PC-3 (cell line): Measurements from ENCODE around the gene SCO2.

Experiments
- CTCF ChIP-seq: fragments of 300-600 bp; sonication (generic); conservative IDR thresholded peaks from 2 replicates; pipeline ENCODE4 v1.5.1; 2017; ENCODE audit warnings: antibody characterized with exemption, low read depth, mild to moderate bottlenecking, low read length
- EZH2 ChIP-seq: fragments of 300-600 bp; sonication (generic); IDR thresholded peaks from one replicate; pipeline ENCODE4 v1.6.1; 2017; ENCODE audit warnings: antibody characterized with exemption, mild to moderate bottlenecking, low read length; ENCODE audit not compliant: unreplicated experiment
- EZH2phosphoT487 ChIP-seq: fragments of 300-600 bp; sonication (generic); IDR thresholded peaks from 2 replicates; pipeline ENCODE4 v1.6.1; 2018; ENCODE audit warnings: mild to moderate bottlenecking, antibody characterized with exemption, low read length, borderline replicate concordance

- TF ChIP-seq EZH2 (no peak), CTCF (no peak), EZH2phosphoT487 (no peak)
These were observed 42.4 kb upstream of the SCO2 start for GRCh38 chr22:50567721-50568252.
